Brain microvascular endothelial cell (primary cell): ENCODE data around the gene OPHN1.

Source experiments
- DNase-seq: peaks from one replicate; pipeline ENCODE4 v3.0.0-alpha.2; 2020
- H3K27ac ChIP-seq: fragments of 250-450 bp; sonication (Bioruptor Pico); 2 replicates; pipeline ENCODE4 v1.5.1; 2020; ENCODE audit warnings: mild to moderate bottlenecking, moderate library complexity
- H3K27me3 ChIP-seq: fragments of 250-450 bp; sonication (Bioruptor Pico); replicated peaks from 2 replicates; pipeline ENCODE4 v1.5.1; 2020; ENCODE audit warnings: mild to moderate bottlenecking
- H3K36me3 ChIP-seq: fragments of 250-450 bp; sonication (Bioruptor Pico); replicated peaks from 2 replicates; pipeline ENCODE4 v1.5.1; 2020; ENCODE audit warnings: mild to moderate bottlenecking
- H3K4me3 ChIP-seq: 2 replicates; pipeline ENCODE4 v1.5.1; 2011; ENCODE audit warnings: low read depth, mild to moderate bottlenecking, control low read depth, low read length, moderate library complexity
- in situ Hi-C: cut with HindIII; loops from 2 replicates; pipeline ENCODE4 v1.10.0; 2017; ENCODE audit warnings: low sequenced_read_pairs, low pct_ligation_motif_present
- TF ChIP-seq, protein P1 (sequence below): IDR thresholded peaks from 2 replicates; pipeline ENCODE4 v1.5.1; 2011; ENCODE audit warnings: low read depth, mild to moderate bottlenecking, moderate library complexity, low read length, control low read depth, inconsistent platforms; ENCODE audit errors: missing control alignments

Gene OPHN1

DNA sequence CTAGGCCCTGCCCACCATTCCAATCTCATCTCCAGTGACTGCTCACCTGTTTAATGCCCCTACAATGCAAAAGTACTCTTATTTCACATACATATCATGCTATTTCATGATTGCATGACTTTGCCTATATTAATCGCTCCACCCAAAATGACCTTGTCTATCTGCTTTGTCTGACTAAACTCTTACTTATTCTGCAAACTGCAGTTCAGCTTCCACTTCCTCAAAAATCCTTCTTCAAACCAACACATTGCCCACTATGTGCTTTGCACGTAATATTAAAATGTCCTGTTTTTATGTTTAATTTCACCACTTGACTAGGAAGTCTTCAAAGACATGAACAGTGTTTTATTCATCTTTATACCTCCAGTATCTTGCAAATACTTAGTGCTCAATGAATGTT, 229.6 kb downstream of the OPHN1 start:
- DNase-seq = no peak
- Histone ChIP-seq H3K27ac (no peak overlapping the region), H3K36me3 (no peaks in the 10 kb centered on the region), H3K4me3 (no peak overlapping the region), H3K27me3 (no peaks in the 10 kb centered on the region)
- in situ Hi-C loops = no loop called here
- TF ChIP-seq, protein P1, sequence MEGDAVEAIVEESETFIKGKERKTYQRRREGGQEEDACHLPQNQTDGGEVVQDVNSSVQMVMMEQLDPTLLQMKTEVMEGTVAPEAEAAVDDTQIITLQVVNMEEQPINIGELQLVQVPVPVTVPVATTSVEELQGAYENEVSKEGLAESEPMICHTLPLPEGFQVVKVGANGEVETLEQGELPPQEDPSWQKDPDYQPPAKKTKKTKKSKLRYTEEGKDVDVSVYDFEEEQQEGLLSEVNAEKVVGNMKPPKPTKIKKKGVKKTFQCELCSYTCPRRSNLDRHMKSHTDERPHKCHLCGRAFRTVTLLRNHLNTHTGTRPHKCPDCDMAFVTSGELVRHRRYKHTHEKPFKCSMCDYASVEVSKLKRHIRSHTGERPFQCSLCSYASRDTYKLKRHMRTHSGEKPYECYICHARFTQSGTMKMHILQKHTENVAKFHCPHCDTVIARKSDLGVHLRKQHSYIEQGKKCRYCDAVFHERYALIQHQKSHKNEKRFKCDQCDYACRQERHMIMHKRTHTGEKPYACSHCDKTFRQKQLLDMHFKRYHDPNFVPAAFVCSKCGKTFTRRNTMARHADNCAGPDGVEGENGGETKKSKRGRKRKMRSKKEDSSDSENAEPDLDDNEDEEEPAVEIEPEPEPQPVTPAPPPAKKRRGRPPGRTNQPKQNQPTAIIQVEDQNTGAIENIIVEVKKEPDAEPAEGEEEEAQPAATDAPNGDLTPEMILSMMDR = no peak

DNA sequence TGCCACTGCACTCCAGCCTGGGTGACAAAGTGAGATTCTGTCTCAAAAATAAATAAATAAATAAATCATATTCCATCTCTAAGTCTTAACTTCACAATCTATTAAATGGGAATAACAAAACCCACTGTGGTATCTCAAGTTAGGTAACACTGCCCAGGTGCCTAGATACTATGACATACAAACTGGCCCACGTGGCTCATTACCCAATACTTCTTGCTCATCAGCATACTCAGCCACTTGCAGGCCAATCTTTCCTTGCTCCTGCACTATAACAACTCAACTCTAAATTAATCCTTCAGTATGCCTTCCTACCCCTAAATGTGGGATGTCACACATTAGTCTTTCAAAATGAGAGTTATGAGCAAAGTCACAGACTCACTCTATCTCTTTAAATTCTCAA, 230.1 kb downstream of the OPHN1 start:
- Histone ChIP-seq H3K36me3 (no peaks in the 10 kb centered on the region), H3K4me3 (no peak overlapping the region), H3K27me3 (no peaks in the 10 kb centered on the region), H3K27ac (no peak overlapping the region)
- DNase-seq = no peak
- in situ Hi-C loops = no loop called here
- TF ChIP-seq, protein P1 = no peak

DNA sequence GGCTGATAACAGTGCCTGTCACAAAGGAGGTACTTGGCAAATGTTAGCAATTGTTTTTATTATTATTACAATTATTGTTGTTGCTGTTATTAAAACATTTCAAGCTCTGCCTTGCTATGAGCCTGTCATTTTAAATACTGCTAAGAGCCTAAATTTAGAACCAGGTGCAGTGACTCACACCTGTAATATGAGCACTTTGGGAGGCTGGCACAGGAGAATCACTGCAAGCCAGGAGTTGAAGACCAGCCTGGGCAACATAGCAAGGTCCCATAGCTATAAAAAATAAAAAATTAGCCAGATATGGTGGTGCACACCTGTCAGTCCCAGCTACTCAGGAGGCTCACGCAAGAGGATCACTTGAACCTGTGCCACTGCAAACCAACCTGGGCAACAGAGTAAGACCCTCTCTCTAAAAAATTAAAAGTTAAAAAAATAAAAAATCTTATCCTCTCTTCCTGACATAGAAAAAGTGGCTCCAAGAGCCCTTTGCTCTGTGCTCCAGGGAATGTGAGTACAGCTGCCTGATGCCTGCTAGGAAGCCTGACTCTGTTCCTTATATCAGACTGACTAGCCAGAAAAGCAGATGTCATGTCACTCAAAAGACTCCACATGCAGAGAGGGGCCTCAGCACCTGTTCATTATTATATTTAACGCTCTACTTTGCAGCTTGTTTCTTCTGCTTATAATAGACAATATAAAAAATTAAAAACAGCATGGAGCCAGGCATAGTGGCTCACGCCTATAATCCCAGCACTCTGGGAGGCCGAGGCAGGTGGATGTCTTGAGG, 234.0 kb downstream of the OPHN1 start:
- Histone ChIP-seq H3K27me3 (no peaks in the 10 kb centered on the region), H3K4me3 (no peak overlapping the region), H3K36me3 (no peaks in the 10 kb centered on the region), H3K27ac (no peak overlapping the region)
- TF ChIP-seq, protein P1 = no peak
- in situ Hi-C loops = no loop called here
- DNase-seq = no peak

DNA sequence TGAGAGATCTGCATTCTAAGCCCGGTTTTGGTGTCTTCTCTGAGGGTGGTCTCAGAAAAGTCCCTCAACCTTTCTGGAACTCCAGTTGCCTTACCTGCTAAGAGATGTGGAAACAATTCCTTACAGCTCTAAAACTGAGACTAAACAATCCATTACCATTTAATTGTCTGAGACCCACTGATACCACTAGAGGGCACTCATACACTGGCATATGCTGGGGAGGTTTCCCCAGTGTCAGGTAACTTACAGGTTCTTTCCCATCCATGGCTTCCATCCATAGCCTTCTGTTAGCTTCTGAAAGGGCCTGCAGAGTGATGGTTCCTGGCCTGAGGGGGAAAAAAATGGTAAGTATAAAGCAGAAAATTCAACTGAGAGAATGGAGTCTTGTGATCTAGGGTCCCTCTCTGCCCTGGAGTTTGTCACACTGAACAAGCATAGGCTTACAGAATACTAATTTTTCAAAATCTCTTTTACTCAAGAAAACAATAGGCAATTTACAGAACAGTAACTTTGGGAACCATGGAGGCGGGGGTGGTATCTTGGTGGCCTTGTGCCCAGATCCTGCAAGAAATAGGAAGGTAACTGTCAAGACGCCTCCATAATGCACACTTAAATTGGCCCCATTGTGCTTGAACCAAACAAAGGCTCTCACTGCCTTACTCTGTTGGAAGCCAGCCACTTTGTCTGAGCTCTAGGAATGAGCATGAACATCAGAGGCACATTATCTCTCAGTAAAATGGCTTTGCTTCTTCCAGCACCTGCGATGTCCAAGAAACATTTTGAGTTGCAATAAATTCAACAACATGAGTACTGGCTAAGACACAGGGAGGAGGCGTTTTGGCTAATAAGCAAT, 236.1 kb downstream of the OPHN1 start:
- DNase-seq = peak; percentile 34
- Histone ChIP-seq H3K27me3 (no peaks in the 10 kb centered on the region), H3K36me3 (no peaks in the 10 kb centered on the region), H3K27ac (no peak overlapping the region), H3K4me3 (no peak overlapping the region)
- TF ChIP-seq, protein P1 = peak; percentile 72
- in situ Hi-C loops = no loop called here

DNA sequence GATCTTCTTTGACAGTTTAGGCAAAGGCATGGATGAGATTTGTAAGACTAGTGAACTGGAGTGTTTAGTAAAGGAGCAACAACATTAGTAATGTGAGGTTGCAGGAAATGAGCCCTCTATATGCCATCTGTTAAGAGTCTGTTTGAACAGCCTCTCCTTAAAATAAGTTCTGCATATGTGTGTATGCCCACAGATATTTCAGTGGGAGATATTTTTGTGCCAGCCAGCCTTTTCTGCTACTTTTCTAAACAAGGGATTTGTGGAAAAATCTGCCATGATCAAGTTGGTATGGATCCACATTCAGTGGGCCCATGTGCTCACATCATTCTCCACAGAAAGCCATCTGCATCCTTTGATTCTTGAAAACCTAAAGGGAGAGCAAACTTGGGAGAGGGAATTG, 237.7 kb downstream of the OPHN1 start:
- DNase-seq = no peak
- Histone ChIP-seq H3K4me3 (no peak overlapping the region), H3K27ac (no peak overlapping the region), H3K27me3 (no peaks in the 10 kb centered on the region), H3K36me3 (no peaks in the 10 kb centered on the region)
- TF ChIP-seq, protein P1 = no peak
- in situ Hi-C loops = no loop called here
